ENCODE measurements around the gene PTPRM.

Gene PTPRM

DNA sequence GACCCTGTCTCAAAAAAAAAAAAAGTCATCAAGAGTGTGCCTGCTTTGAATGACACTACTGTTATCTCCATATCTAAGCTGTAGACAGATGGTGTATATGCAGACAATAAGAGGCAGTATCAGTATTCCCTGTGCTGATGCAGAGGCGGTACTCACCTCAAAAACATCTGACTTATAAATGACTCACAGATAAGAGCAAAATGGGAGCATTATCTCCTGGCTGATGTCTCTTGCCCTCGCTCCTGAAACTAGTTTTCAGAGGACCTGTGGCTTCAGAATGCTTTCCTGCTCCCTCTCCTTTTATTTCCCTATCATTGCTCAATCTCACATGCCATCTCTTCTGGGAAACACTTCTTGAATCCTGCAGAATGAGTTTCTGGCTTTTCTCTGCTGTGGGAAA is 289.6 kb downstream of the PTPRM start:
- DNase-seq (ENCODE audit: low read depth): no peak

DNA sequence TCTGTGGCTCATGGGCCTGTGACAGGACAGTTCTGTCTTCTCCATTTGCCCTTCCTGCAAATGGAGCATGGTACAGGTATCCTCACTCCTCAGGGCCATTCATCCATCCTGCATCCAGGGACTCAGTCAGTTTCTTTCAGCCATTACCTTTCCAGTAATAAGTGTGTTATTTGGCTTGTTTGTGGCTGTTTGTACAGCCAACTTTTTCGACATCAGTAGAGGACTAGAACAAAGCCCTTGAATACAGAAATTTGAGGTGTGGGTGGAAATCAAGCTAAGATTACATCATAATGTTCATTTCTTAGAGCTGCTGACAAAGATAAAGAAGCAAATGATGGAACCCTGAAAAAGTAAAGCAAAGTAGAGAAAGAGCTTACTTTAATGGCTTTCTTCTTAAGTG is 290.4 kb downstream of the PTPRM start:
- no peak for DNase-seq (ENCODE audit: low read depth)

GRCh38 chr18:7859122-7859521 is 292.0 kb downstream of the PTPRM start:
- DNase-seq (ENCODE audit: low read depth): no peak

- no peak for DNase-seq (ENCODE audit: low read depth)
These were observed 303.1 kb downstream of the PTPRM start for GRCh38 chr18:7870266-7870665.

DNA sequence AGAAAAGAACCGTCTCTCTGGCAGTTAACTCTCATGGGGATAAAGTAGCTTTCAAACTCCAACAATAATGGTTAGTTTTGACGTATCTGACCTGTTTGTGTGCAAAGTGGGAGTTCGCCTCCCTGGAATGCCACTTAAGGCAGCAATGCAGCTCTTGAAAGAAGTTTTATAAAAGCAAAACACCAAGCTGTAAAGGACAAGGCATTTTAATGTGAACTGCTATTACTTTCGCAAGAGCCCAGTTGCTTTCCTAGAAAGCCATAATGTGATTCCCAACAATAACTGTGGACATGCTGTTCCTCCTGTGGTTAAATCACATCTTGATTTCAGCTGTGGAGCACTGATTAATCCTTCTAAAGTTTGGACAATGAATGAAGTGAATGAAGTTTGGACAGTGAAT is 303.7 kb downstream of the PTPRM start:
- no peak for DNase-seq (ENCODE audit: low read depth)

DNA sequence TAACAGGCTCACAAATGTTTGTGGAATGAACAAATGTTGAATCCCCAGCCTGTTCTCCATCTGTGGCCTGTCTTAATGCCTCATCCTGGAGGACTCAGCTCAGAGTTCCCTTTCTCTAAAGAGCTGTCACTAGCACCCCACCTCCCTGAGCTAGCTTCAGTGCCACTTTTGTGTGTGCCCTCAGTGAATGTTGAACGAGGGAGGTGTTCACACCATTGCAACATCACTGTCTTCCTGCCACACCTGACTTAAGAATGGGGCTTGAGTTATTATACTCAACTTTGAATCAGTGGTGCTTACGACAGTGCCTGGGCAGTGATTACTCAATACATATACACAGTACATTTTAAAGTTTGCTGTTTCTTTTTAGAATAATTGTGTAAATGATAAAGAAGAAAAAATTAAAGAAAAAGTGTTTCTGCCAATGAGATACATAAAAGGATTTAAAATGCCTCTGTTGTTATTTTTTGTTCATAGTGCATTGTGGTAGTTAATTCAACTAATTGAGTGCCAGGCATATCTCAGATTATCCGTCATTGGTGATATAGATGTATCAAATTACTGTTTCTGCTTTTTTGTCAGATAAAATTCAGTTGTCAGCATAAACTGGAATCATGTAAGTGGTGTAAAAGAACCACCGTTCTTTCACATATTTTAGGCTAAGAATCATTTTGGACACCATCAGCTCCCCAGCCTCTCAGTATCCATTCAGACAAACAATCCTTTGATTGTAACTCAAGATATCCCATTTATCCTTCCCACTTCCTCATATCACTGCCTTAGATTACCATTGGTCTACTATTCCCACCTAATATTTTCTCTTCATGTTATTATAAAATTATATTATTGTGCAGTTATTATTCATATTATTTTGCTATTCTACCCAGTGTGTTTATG is 304.7 kb downstream of the PTPRM start:
- no peak for DNase-seq (ENCODE audit: low read depth)

- no peak for DNase-seq (ENCODE audit: low read depth)
These were observed 305.5 kb downstream of the PTPRM start for GRCh38 chr18:7872569-7872968.

DNA sequence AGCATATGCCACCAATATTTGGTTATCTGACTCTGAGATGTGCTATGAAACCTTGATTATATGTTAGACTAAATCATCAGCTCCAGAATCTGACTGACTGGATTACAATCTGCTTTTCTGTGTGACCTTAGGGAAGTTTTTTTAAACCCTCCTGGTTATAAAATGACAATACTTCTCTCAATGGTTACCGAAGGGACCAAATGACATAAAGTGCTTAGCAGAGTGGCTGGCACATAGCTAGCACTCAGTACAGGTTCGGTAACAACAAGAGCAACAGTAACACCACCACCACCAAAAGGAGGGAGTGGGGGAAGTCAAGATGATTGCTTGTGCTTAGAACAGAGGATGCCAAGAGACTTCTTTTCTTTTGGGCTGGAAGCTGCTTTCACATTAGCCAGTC is 306.2 kb downstream of the PTPRM start:
- DNase-seq (ENCODE audit: low read depth): no peak

DNA sequence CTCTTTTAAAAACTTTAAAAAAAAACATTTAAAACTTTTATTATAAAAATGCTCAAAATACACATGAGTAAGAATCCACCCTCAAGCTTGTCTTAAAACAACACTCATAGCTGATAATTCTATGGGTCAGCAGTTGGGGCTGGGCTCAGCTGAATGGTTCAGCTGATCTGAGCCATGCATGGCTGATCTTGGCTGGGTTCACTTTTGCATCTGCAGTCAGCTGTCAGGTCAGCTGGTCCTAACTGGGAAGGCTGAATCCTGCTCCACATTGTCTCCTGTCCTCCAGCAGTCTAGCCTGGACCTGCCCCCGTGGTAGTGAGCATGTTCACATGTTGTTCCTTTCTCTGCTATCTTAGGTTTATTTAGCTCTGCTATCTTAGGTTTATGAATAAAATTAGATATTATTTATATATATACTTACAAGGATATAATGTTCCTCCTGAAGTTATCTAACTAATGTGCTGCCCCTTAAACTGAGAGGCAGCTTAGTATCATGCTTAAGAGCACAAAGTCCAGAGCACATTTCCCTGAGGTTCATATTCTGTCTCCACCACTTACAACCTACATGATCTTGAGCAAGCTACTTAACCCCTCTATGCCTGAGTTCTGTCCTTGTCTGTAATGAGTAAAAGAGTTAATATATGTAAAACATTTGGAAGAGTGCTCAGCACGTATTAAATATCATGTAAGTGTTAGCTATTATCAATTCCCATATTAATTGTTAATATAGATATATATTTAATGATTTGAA is 309.4 kb downstream of the PTPRM start:
- no peak for DNase-seq (ENCODE audit: low read depth)

GRCh38 chr18:7877609-7878008 is 310.5 kb downstream of the PTPRM start:
- no peak for DNase-seq (ENCODE audit: low read depth)

DNA sequence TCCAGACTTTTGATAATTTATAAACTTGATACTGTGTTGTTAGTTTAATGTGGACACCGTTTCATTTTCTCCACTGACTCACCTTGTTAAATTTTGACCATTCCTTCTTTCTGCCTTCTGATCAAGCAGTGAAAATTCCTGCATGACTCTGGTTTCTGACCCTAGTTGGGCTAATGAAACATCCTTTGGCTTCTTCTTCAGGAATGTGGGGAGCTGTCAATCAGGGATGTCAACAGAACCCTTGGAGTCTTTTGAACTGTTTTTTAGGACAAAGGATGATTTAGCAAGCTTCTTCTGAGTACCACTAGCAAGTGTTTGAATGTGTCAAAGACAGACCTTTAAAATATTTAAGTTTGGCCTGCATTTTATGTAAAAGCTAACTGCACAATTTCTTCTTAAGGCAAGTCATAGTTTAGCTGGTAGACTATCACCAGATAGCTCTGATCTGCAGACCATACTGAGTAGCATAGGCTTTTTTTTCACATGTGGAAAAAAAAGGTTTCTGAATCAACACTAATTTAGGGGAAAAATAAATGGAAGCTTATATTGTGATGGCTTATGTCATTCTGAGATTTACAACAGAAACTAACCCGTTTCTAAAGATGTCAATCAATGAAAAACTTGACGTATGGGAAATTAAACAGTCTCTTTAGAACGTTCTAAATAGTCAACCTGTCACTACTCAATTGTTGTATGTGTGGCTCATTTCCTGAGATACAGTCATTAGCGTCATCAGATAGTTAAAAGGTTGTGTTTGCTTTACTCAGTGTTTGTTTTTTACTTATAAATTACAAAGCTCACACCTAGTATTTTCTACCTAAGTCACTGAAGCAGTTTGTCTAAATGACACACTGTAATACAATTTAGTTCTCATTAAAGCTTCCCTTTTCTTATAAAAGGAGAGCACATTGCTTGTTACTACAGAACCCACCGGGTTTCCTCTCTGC is 311.4 kb downstream of the PTPRM start:
- DNase-seq (ENCODE audit: low read depth): no peak

DNA sequence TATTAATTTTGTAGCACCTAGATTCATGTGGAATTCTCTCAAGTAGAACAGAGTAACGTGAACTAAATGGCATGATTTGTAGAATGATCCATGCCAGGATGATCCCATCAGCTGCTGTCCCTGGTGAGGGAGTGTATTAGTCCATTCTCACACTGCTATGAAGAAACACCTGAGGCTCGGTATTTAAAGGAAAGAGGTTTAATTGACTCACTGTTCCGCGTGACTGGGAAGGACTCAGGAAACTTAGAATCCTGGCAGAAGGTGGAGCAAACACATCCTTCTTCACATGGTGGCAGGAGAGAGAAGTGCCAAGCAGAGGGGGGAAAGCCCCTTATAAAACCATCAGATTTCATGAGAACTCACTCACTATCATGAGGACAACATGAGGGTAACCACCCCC is 312.6 kb downstream of the PTPRM start:
- DNase-seq (ENCODE audit: low read depth): no peak

DNA sequence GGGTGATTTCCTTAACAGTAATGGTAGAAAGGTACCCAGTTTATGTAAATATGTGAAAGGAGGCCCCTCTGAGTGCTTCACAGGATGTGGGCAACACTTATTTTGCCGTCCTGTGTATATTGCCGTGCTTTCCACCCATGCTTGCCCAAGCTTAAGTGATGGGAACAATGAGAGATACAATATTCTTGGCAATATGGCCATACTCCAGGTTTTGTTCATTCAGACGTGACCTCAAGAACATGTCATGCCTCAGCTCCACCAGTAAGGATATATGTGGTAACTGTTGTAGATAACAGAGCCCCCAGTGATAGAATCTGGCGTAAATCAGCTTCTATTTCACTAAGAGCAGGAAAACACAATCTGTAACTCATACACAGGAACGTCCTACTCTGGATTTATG is 318.7 kb downstream of the PTPRM start:
- DNase-seq (ENCODE audit: low read depth): no peak

- no peak for DNase-seq (ENCODE audit: low read depth)
These were observed 319.3 kb downstream of the PTPRM start for GRCh38 chr18:7886436-7886835.

GRCh38 chr18:7889515-7889914 is 322.4 kb downstream of the PTPRM start:
- no peak for DNase-seq (ENCODE audit: low read depth)

GRCh38 chr18:7890075-7890474 is 323.0 kb downstream of the PTPRM start:
- DNase-seq (ENCODE audit: low read depth): no peak

DNA sequence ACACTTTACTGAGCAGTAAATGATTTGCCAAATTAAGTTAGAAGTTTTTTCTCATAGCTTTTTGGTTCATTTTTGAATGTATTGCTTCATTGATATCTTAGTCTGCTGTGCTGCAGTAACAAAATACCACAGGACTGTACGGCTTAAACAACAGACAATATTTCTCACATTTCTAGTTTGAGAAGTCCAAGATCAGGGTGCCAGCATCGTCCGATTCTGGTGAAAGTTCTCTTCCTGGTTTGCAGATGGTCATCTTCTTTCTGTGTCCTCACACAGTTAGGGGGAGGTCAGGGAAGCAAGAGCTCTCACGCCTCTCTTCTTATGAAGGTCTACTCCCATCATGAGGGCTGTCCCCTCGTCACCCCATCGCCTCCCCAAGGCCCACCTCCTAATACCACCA is 325.4 kb downstream of the PTPRM start:
- DNase-seq (ENCODE audit: low read depth): no peak

DNA sequence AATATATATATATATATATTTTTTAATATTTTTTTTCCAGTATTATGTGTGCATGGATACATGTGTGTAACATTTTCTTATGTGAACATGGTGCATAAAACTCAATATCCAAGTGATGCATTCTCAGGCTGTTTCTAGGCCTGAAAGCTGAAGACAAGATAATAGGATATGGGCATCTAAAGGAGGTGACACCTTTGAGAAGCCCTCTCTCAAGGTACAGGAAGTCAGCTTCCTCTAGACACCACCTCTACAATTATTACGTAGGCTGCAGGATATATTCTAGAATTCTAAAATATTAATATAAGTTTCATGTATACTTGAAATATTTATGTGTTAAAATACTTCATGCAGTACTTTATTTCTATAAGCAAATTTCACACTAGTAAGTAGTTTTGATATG is 327.5 kb downstream of the PTPRM start:
- DNase-seq (ENCODE audit: low read depth): no peak

GRCh38 chr18:7895346-7895745 is 328.2 kb downstream of the PTPRM start:
- no peak for DNase-seq (ENCODE audit: low read depth)

- DNase-seq (ENCODE audit: low read depth): no peak
These were observed 329.0 kb downstream of the PTPRM start for GRCh38 chr18:7896161-7896560.

DNA sequence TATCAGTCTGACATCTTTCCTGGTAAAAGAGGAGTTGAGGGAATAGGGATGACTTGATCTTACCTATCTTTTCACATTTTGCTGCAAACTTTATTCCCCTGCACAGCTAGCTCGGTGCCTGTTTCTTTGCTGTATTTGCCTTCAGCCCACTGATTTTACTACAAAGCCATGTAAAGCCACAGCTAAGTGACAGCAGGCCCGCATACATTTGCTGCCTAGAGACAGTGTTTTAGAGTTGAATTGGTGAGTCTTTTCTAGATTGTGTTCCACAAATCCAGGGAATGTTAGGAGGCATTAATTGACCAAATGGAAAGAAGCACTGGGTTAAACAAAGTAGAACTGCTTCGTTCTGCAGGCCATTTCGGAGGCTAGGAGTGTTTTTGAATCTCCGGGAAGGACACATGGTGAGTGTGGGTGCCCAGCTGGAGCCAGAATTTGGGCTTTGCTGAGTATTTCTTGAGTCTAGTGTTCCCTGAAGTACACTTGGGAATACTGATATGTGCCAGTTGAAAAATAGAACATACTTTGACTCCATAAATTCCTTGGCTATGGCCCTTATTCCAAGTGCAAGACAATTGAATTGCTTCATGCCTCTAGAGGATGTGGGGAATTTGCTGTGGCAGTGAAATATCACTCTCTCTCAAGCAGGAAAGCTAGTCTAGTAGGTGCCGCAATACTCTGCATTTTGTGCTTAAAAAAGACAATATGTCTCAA is 329.8 kb downstream of the PTPRM start:
- DNase-seq (ENCODE audit: low read depth): no peak

GRCh38 chr18:7898181-7898580 is 331.1 kb downstream of the PTPRM start:
- DNase-seq (ENCODE audit: low read depth): no peak

Data from stimulated activated CD4-positive, alpha-beta T cell treated with anti-CD3 and anti-CD28 coated beads, Interleukin-2, amount 100 ng/mL, for 4 hours (primary cell).